HEK293 (cell line): ENCODE results near the gene RASA3.

Source experiments
- CTCF ChIA-PET: fragments of 350-600 bp; formaldehyde crosslinking; extraction: SDS; loops from one replicate; lab custom pipeline; 2021; ENCODE audit warnings: antibody characterized with exemption; lab: Yijun Ruan, JAX
- POLR2A ChIA-PET: fragments of 300-600 bp; formaldehyde crosslinking; extraction: SDS; loops from one replicate; lab custom pipeline; 2020; ENCODE audit warnings: antibody characterized with exemption, inconsistent platforms; lab: Yijun Ruan, JAX
- H3K27ac ChIP-seq: fragments of 200-500 bp; sonication (Bioruptor generic); 2 replicates; pipeline ENCODE4 v1.5.1; 2014; ENCODE audit warnings: low read depth, low read length, control low read depth, inconsistent platforms; ENCODE audit errors: extremely low read depth
- H3K36me3 ChIP-seq, 2 experiments: fragments of 200-500 bp in 1 of 2; sonication (Bioruptor generic) in 1 of 2; 1 replicate in 1 of 2; 2 replicates in 1 of 2; pipeline ENCODE4 v1.5.1; 2014 to 2017; ENCODE audit warnings: inconsistent platforms in 2 of 2, low read length in 2 of 2; ENCODE audit not compliant: control insufficient read depth in 2 of 2, insufficient read depth in 1 of 2
- H3K4me1 ChIP-seq: fragments of 200-500 bp; sonication (Bioruptor generic); 2 replicates; pipeline ENCODE4 v1.5.1; 2014; ENCODE audit warnings: mild to moderate bottlenecking, low read length, inconsistent platforms; ENCODE audit not compliant: control insufficient read depth, insufficient read depth
- H3K4me3 ChIP-seq: 2 replicates; pipeline ENCODE4 v1.5.1; 2011; ENCODE audit warnings: low read depth, mild to moderate bottlenecking, control low read depth, low read length, moderate library complexity
- H3K9me3 ChIP-seq: fragments of 200-500 bp; sonication (Bioruptor generic); 2 replicates; pipeline ENCODE4 v1.5.1; 2014; ENCODE audit warnings: low read depth, low read length, inconsistent platforms; ENCODE audit not compliant: control insufficient read depth, insufficient read depth
- GFI1B ChIP-seq: fragments of 450-650 bp; formaldehyde crosslinking; IDR thresholded peaks from 2 replicates; pipeline ENCODE4 v1.5.1; 2016; ENCODE audit warnings: missing biosample characterization, missing genetic modification characterization
- KLF1 ChIP-seq: fragments of 450-650 bp; formaldehyde crosslinking; IDR thresholded peaks from 2 replicates; pipeline ENCODE4 v1.5.1; 2016; ENCODE audit warnings: missing biosample characterization, missing genetic modification characterization
- KLF8 ChIP-seq: fragments of 450-650 bp; formaldehyde crosslinking; IDR thresholded peaks from 2 replicates; pipeline ENCODE4 v1.5.1; 2016; ENCODE audit warnings: missing biosample characterization, missing genetic modification characterization
- KLF9 ChIP-seq: fragments of 450-650 bp; formaldehyde crosslinking; IDR thresholded peaks from 2 replicates; pipeline ENCODE4 v1.5.1; 2016; ENCODE audit warnings: missing biosample characterization, missing genetic modification characterization, low read depth
- PBX3 ChIP-seq: sonication (generic); formaldehyde crosslinking; IDR thresholded peaks from 2 replicates; pipeline ENCODE4 v1.8.1; 2022; ENCODE audit warnings: mild to moderate bottlenecking, moderate library complexity, missing genetic modification reagents
- REST ChIP-seq: fragments of 450-650 bp; formaldehyde crosslinking; IDR thresholded peaks from 2 replicates; pipeline ENCODE4 v1.5.1; 2016; ENCODE audit warnings: missing biosample characterization, missing genetic modification characterization
- SP2 ChIP-seq: fragments of 450-650 bp; formaldehyde crosslinking; IDR thresholded peaks from 2 replicates; pipeline ENCODE4 v1.5.1; 2016; ENCODE audit warnings: missing biosample characterization, missing genetic modification characterization
- ZBTB20 ChIP-seq: fragments of 450-650 bp; formaldehyde crosslinking; IDR thresholded peaks from 2 replicates; pipeline ENCODE4 v1.5.1; 2016; ENCODE audit warnings: missing biosample characterization, missing genetic modification characterization
- ZFP3 ChIP-seq: fragments of 450-650 bp; formaldehyde crosslinking; IDR thresholded peaks from 2 replicates; pipeline ENCODE4 v1.5.1; 2016; ENCODE audit warnings: low read depth, missing biosample characterization, missing genetic modification characterization
- ZNF19 ChIP-seq: fragments of 450-650 bp; formaldehyde crosslinking; IDR thresholded peaks from 2 replicates; pipeline ENCODE4; 2016; ENCODE audit warnings: missing biosample characterization, missing genetic modification characterization, low read depth
- ZNF211 ChIP-seq: fragments of 450-650 bp; formaldehyde crosslinking; IDR thresholded peaks from 2 replicates; pipeline ENCODE4 v1.5.1; 2016; ENCODE audit warnings: low read depth, missing biosample characterization, missing genetic modification characterization
- ZNF26 ChIP-seq: fragments of 450-650 bp; formaldehyde crosslinking; IDR thresholded peaks from 2 replicates; pipeline ENCODE4 v1.5.1; 2016; ENCODE audit warnings: missing biosample characterization, missing genetic modification characterization
- ZNF366 ChIP-seq: fragments of 450-650 bp; formaldehyde crosslinking; conservative IDR thresholded peaks from 2 replicates; pipeline ENCODE4 v1.5.1; 2016; ENCODE audit warnings: missing biosample characterization, missing genetic modification characterization
- ZNF416 ChIP-seq: fragments of 450-650 bp; formaldehyde crosslinking; IDR thresholded peaks from 2 replicates; pipeline ENCODE4 v1.5.1; 2016; ENCODE audit warnings: missing biosample characterization, missing genetic modification characterization
- ZNF426 ChIP-seq: fragments of 450-650 bp; formaldehyde crosslinking; IDR thresholded peaks from 2 replicates; pipeline ENCODE4 v1.5.1; 2017; ENCODE audit warnings: missing biosample characterization, missing genetic modification characterization, mild to moderate bottlenecking, inconsistent platforms, moderate library complexity
- ZNF449 ChIP-seq: fragments of 450-650 bp; formaldehyde crosslinking; IDR thresholded peaks from 2 replicates; pipeline ENCODE4 v1.5.1; 2017; ENCODE audit warnings: missing biosample characterization, mild to moderate bottlenecking, missing genetic modification characterization, moderate library complexity
- ZNF544 ChIP-seq: fragments of 450-650 bp; formaldehyde crosslinking; IDR thresholded peaks from 2 replicates; pipeline ENCODE4 v1.5.0; 2017; ENCODE audit warnings: missing biosample characterization, missing genetic modification characterization
- ZNF600 ChIP-seq: fragments of 450-650 bp; formaldehyde crosslinking; IDR thresholded peaks from 2 replicates; pipeline ENCODE4 v1.5.1; 2016; ENCODE audit warnings: missing biosample characterization, missing genetic modification characterization
- ZNF621 ChIP-seq: fragments of 450-650 bp; formaldehyde crosslinking; IDR thresholded peaks from 2 replicates; pipeline ENCODE4 v1.5.1; 2017; ENCODE audit warnings: missing biosample characterization, missing genetic modification characterization
- ZNF626 ChIP-seq: fragments of 450-650 bp; sonication (Bioruptor Pico); formaldehyde crosslinking; IDR thresholded peaks from 2 replicates; pipeline ENCODE4 v1.5.1; 2018; ENCODE audit warnings: missing biosample characterization, missing genetic modification characterization, inconsistent platforms
- ZNF654 ChIP-seq: fragments of 450-650 bp; formaldehyde crosslinking; IDR thresholded peaks from 2 replicates; pipeline ENCODE4 v1.5.1; 2016; ENCODE audit warnings: low read depth, missing biosample characterization, missing genetic modification characterization
- ZNF791 ChIP-seq: fragments of 450-650 bp; formaldehyde crosslinking; IDR thresholded peaks from 2 replicates; pipeline ENCODE4 v1.5.1; 2016; ENCODE audit warnings: missing biosample characterization, missing genetic modification characterization
- TF ChIP-seq, protein P1 (sequence below): fragments of 450-650 bp; formaldehyde crosslinking; IDR thresholded peaks from 2 replicates; pipeline ENCODE4 v1.5.1; 2017; ENCODE audit warnings: missing biosample characterization, missing genetic modification characterization
- TF ChIP-seq, protein P2 (sequence below): fragments of 450-650 bp; formaldehyde crosslinking; IDR thresholded peaks from 2 replicates; pipeline ENCODE4 v1.5.1; 2016; ENCODE audit warnings: missing biosample characterization, missing genetic modification characterization

RASA3 gene

GRCh38 chr13:114140131-114140905, 7.9 kb upstream of the RASA3 start:
- Histone ChIP-seq H3K27ac (no peak overlapping the region), H3K4me1 (no peaks in the 10 kb centered on the region)
- POLR2A ChIA-PET, result no interaction called here
- TF ChIP-seq KLF1 (tag by site-specific recombination) (peak; percentile 87), SP2 (0 out of 2 replicates have a peak, but pooled peaks have one; percentile 15), ZNF366 (tag by site-specific recombination) (no peak), KLF9 (tag by site-specific recombination) (0 out of 2 replicates have a peak, but pooled peaks have one; percentile 13)
- TF ChIP-seq, protein P1, sequence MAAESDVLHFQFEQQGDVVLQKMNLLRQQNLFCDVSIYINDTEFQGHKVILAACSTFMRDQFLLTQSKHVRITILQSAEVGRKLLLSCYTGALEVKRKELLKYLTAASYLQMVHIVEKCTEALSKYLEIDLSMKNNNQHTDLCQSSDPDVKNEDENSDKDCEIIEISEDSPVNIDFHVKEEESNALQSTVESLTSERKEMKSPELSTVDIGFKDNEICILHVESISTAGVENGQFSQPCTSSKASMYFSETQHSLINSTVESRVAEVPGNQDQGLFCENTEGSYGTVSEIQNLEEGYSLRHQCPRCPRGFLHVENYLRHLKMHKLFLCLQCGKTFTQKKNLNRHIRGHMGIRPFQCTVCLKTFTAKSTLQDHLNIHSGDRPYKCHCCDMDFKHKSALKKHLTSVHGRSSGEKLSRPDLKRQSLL (tag by site-specific recombination), result no peak
- TF ChIP-seq, all 188 proteins: peak for 3
- Histone ChIP-seq H3K36me3 (no peaks in the 10 kb centered on the region), H3K9me3 (no peaks in the 10 kb centered on the region), H3K4me3 (no peak overlapping the region)
- CTCF ChIA-PET, result no interaction called here

GRCh38 chr13:114136576-114136975, 4.2 kb upstream of the RASA3 start:
- CTCF ChIA-PET, result no interaction called here

More at GRCh38 chr13:114136576-114136975, 4.2 kb upstream of the RASA3 start:
- TF ChIP-seq ZBTB20 (tag by site-specific recombination), result no peak
- no peak for TF ChIP-seq ZNF621
- no peak for TF ChIP-seq GFI1B (tag by site-specific recombination)
- TF ChIP-seq KLF8 (tag by site-specific recombination), result no peak
- TF ChIP-seq ZNF791, result no peak
- no peak for TF ChIP-seq ZNF19 (tag by site-specific recombination)
- no peak for TF ChIP-seq ZNF544 (tag by site-specific recombination)
- TF ChIP-seq ZNF600 (tag by site-specific recombination), result no peak
- TF ChIP-seq ZFP3 (tag by site-specific recombination), result no peak
- no peak for TF ChIP-seq REST (tag by site-specific recombination)
- no peak for TF ChIP-seq ZNF449 (tag by site-specific recombination)
- no peak for TF ChIP-seq KLF1 (tag by site-specific recombination)
- no peak for TF ChIP-seq ZNF211 (tag by site-specific recombination)
- TF ChIP-seq ZNF416 (tag by site-specific recombination), result no peak
- no peak for TF ChIP-seq ZNF26 (tag by site-specific recombination)
- TF ChIP-seq, protein P2, sequence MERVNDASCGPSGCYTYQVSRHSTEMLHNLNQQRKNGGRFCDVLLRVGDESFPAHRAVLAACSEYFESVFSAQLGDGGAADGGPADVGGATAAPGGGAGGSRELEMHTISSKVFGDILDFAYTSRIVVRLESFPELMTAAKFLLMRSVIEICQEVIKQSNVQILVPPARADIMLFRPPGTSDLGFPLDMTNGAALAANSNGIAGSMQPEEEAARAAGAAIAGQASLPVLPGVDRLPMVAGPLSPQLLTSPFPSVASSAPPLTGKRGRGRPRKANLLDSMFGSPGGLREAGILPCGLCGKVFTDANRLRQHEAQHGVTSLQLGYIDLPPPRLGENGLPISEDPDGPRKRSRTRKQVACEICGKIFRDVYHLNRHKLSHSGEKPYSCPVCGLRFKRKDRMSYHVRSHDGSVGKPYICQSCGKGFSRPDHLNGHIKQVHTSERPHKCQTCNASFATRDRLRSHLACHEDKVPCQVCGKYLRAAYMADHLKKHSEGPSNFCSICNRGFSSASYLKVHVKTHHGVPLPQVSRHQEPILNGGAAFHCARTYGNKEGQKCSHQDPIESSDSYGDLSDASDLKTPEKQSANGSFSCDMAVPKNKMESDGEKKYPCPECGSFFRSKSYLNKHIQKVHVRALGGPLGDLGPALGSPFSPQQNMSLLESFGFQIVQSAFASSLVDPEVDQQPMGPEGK, result no peak
- TF ChIP-seq PBX3 (CRISPR knock-in tag), result no peak
- TF ChIP-seq ZNF626 (tag by site-specific recombination), result no peak
- no peak for TF ChIP-seq ZNF654 (tag by site-specific recombination)
- no peak for TF ChIP-seq ZNF426
- TF ChIP-seq, all 188 proteins: peak for 0
- H3K4me3 ChIP-seq, result no peak overlapping the region
- no peaks in the 10 kb centered on the region for H3K9me3 ChIP-seq
- H3K4me1 ChIP-seq, result no peaks in the 10 kb centered on the region
- no peaks in the 10 kb centered on the region for H3K36me3 ChIP-seq
- no peak overlapping the region for H3K27ac ChIP-seq
- POLR2A ChIA-PET, result no interaction called here
